GM19395 (cell line): ENCODE data around the gene SULT1C2.
"Not testable (repeated sequence)": the region's sequence is repeated elsewhere in the genome, so short reads cannot be mapped to it uniquely, and the experiment has no call there.

Source experiments
- ATAC-seq: cut with Tn5 transposase; IDR thresholded peaks from one replicate; pipeline ENCODE4 v1.9.1; 2021; ENCODE audit warnings: mild to moderate bottlenecking, moderate library complexity; ENCODE audit not compliant: unreplicated experiment

The SULT1C2 gene

GRCh38 chr2:108348816-108349570 lies 60.3 kb downstream of the SULT1C2 start:
- no peak for ATAC-seq

- no peak for ATAC-seq
Observed at GRCh38 chr2:108349571-108349928, 60.9 kb downstream of the SULT1C2 start.

- no peak for ATAC-seq
Observed at GRCh38 chr2:108351889-108352288, 63.2 kb downstream of the SULT1C2 start.

- no peak for ATAC-seq
Observed at GRCh38 chr2:108354136-108354535, 65.4 kb downstream of the SULT1C2 start.

- no peak for ATAC-seq
Observed at GRCh38 chr2:108355906-108356734, 67.4 kb downstream of the SULT1C2 start.

- not testable (repeated sequence) for ATAC-seq
Observed at GRCh38 chr2:108359336-108359735, 70.6 kb downstream of the SULT1C2 start.
